Mammary microvascular endothelial cell (primary cell): ENCODE results near the gene ZNF333. TPM values are rescaled to one million over a fixed set of nuclear protein-coding genes. Genes with fewer than 3 reads are reported as not detected.

Experiments
- total RNA-seq: library from RNA; depleted of rRNA; stranded (reverse); fragments of >200 nt; gene quantifications from 2 replicates; pipeline ENCODE4 v1.2.3, GENCODE V29; 2015

ZNF333 gene
- total RNA-seq: 4.1 and 7.6 TPM in 2 replicates

DNA sequence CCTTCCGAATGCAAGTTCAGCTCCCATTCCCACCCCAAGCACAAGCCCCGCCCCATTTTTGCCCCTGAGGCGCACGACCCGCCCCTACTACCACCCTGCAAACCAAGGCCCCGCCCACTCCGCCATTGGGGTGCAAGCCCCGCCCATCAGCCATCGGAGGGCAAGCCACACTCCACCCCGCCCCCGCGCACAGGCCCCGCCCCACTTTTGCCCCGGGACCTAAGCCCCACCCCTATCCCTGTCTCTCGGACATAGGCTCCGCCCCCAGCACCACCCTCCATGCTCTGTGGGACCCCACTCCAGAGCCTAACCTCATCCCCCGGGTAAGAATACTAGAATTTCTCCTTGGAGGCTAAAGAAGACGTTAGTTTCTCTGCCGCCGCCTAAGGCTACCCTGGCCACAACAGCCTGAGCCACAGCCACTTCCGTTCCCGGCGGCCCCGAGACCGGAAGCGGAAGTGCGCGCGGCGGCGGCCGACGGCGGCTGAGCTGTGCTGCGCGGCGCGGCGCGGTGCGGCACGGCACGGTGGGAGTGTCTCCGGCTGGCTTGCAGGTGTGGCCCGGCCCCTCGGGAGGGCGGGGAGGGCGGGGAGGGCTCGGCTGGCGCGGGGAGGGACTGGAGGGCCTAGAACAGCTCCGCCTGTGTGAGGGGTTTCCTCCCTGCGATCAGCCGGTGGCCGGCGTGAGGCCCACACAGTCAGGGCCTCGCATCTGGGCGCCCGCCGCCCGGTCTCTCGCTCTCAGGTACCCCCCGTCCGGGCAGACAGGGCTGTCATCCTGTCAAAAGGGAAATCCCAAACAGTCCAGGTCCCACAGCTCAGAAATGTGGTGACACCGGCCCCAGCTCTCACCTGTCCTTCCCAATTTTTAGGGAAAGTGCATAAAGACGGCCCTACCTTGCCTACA is at the start of gene ZNF333:
ZNF333 (plus strand) TSS at position 451 of the 906 bp plus-strand sequence. CDS start 3,444 bp downstream, outside the sequence.

DNA sequence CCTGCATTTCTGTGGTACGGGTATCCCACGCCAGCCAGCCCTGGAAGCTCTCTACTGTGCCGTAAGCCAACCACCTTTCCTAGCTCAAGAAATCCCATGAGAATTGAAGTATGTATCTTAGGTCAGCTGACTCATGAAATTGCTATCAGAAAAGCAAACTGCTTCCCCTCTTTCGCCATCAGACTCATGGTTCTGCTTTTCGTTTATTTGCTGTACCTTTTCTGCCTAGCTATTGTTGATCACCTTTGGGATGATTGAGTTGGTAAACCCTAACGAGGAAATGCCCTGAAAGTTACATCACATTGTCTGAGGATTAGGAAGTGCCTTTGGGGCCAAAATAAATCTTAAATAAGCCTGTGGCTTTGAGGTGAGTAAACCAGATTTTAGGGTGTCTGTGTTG is 15.1 kb upstream of the ZNF333 start, which contains the start of gene ADGRE3:
ADGRE3 (minus strand) TSS at position 81 of the 400 bp plus-strand sequence; CDS start at position 7, 74 bp downstream.

DNA sequence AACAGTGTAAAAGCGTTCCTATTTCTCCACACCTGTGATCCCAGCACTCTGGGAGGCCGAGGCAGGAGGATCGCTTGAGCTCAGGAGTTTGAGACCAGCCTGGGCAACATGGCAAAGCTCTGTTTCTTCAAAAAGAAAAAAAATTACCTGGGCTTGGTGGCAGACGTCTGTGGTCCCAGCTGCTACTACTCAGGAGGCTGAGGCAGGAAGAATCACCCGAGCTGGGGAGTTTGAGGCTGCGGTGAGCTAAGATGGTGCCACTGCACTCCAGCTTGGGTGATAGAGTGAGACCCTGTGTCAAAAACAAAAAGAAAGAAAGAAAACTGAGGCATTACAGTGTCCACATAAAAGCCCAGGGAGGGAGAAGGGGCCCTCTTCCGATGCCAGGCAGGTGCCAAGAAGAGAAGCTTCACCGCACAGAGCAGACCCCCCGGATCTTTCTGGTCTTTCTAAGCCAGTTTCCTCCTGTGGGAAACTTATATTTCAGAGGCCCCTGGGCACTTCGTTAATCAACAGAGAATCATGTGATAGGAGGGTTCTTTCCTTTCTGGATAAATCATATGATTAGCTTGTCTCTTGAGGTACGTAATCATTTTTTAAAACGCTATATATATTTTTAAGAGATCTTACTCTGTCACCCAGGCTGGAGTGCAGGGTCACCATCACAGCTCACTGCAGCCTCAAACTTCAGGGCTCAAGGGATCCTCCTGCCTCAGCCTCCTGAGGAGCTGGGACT is 88.4 kb downstream of the ZNF333 start, which contains the start of gene ADGRE2:
ADGRE2 (minus strand) TSS at position 451 of the 736 bp plus-strand sequence. CDS start 1,804 bp downstream, outside the sequence.

Other genes with a start within 250 kb of the ZNF333 start
- gene PTGER1, start 214.7 kb upstream of the ZNF333 start, total RNA-seq: 0.53 and 3.4 TPM in 2 replicates
- gene GIPC1, start 193.9 kb upstream of the ZNF333 start, total RNA-seq: 137 and 144 TPM in 2 replicates
- gene DNAJB1, start 171.7 kb upstream of the ZNF333 start, total RNA-seq: 72.9 and 73.2 TPM in 2 replicates
- 51.2 and 56.9 TPM in 2 replicates for gene TECR, start 160.5 kb upstream of the ZNF333 start, total RNA-seq
- 429 and 481 TPM in 2 replicates for gene NDUFB7, start 118.0 kb upstream of the ZNF333 start, total RNA-seq
- not detected in 2 replicates for gene CLEC17A, start 107.0 kb upstream of the ZNF333 start, total RNA-seq
- not detected in 2 replicates for gene ADGRE3, start 15.2 kb upstream of the ZNF333 start, total RNA-seq
- under 0.01 TPM in 1 of 2 replicates, not detected in the other for gene ADGRE2, start 88.5 kb downstream of the ZNF333 start, total RNA-seq
- not detected in 2 replicates for gene OR7A5, start 145.1 kb downstream of the ZNF333 start, total RNA-seq
- gene OR7C1, start 145.1 kb downstream of the ZNF333 start, total RNA-seq: not detected in 2 replicates
- gene OR7A10, start 158.9 kb downstream of the ZNF333 start, total RNA-seq: not detected in 2 replicates
- not detected in 2 replicates for gene OR7A17, start 196.1 kb downstream of the ZNF333 start, total RNA-seq